Measurements from ENCODE around the gene BEAN1. TPM values are rescaled to one million over a fixed set of nuclear protein-coding genes. Genes with fewer than 3 reads are reported as not detected.
A peak's percentile ranks its signal among the peaks of the same experiment; 100 is the strongest.

The BEAN1 gene
- total RNA-seq, 1 experiment from 2014 or later: 1.9 TPM

DNA sequence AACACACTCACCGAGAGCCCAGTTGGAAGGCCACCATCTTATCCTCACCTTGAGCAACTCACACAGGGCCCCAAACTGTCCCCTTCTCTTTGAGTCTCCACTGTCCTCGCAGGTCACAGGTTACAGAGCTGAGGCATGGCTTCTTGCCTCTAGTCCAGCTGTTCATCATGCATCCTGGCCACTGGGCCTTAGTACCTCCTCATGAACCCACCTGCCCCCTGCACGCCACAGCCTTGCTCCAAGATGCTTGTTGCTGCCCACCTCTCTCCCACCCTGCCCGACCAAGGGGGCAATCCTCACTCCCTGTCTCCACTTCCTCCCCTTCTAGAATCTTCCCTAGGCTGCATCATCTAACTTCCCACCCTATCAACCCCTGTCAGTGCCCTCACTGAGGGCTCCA is 43.5 kb upstream of the BEAN1 start:
- ATAC-seq (no peak), DNase-seq (no peak)
- Histone ChIP-seq H3K9me3 (ENCODE audit: low read length) (no peaks in the 10 kb centered on the region), H3K36me3 (ENCODE audit: low read depth, low read length) (no peaks in the 10 kb centered on the region), H3K9me2 (replicated peaks; ENCODE audit: low read length) (no peaks in the 10 kb centered on the region), H3K27ac (ENCODE audit: low read length) (peak overlapping the region; percentile 96), H3K4me2 (ENCODE audit: low read length) (peak overlapping the region; percentile 80; the same call in 1 of the 2 replicates), H3K79me2 (ENCODE audit: low read length) (no peaks in the 10 kb centered on the region), H3K9ac (ENCODE audit: low read length) (no peak overlapping the region), H4K20me1 (ENCODE audit: low read length) (no peaks in the 10 kb centered on the region), H3K27me3 (ENCODE audit: low read length) (no peaks in the 10 kb centered on the region), H2AFZ (ENCODE audit: low read length) (no peak overlapping the region), H3F3A (ENCODE audit: low read length, unreplicated experiment) (no peaks in the 10 kb centered on the region), H3K4me1 (ENCODE audit: insufficient read depth, low read length) (peaks cover 27% of the 10 kb centered on the region), H3K4me3 (ENCODE audit: low read length) (no peak overlapping the region)
- intact Hi-C loops (cut with micrococcal nuclease): no loop called here
- no TSS peak for BruUV-seq (replicated peaks)
- POLR2A ChIA-PET (ENCODE audit: unreplicated experiment): no interaction called here
- no peak for TF ChIP-seq EZH2 (IDR thresholded peaks at IDR 0.05; ENCODE audit: low read length, unreplicated experiment)
- TF ChIP-seq EZH2phosphoT487 (IDR thresholded peaks at IDR 0.05; ENCODE audit: borderline replicate concordance, low read length): no peak
- TF ChIP-seq, protein P1, sequence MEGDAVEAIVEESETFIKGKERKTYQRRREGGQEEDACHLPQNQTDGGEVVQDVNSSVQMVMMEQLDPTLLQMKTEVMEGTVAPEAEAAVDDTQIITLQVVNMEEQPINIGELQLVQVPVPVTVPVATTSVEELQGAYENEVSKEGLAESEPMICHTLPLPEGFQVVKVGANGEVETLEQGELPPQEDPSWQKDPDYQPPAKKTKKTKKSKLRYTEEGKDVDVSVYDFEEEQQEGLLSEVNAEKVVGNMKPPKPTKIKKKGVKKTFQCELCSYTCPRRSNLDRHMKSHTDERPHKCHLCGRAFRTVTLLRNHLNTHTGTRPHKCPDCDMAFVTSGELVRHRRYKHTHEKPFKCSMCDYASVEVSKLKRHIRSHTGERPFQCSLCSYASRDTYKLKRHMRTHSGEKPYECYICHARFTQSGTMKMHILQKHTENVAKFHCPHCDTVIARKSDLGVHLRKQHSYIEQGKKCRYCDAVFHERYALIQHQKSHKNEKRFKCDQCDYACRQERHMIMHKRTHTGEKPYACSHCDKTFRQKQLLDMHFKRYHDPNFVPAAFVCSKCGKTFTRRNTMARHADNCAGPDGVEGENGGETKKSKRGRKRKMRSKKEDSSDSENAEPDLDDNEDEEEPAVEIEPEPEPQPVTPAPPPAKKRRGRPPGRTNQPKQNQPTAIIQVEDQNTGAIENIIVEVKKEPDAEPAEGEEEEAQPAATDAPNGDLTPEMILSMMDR (conservative IDR thresholded peaks at IDR 0.05; ENCODE audit: low read depth, low read length): no peak
- CTCF ChIA-PET: interaction anchor here (0.6 kb wide), 1 partner anchor 108 kb away, joined by 4 read pairs; no protein-coding TSS in a partner anchor

GRCh38 chr16:66385415-66385814 is 41.7 kb upstream of the BEAN1 start:
- Histone ChIP-seq H3K27me3 (ENCODE audit: low read length) (no peaks in the 10 kb centered on the region), H3K9me2 (replicated peaks; ENCODE audit: low read length) (no peaks in the 10 kb centered on the region), H3K36me3 (ENCODE audit: low read depth, low read length) (no peaks in the 10 kb centered on the region), H3K9ac (ENCODE audit: low read length) (no peak overlapping the region), H3K27ac (ENCODE audit: low read length) (no peak overlapping the region), H3F3A (ENCODE audit: low read length, unreplicated experiment) (no peaks in the 10 kb centered on the region), H4K20me1 (ENCODE audit: low read length) (no peaks in the 10 kb centered on the region), H3K4me3 (ENCODE audit: low read length) (no peak overlapping the region), H2AFZ (ENCODE audit: low read length) (no peak overlapping the region), H3K79me2 (ENCODE audit: low read length) (no peaks in the 10 kb centered on the region), H3K4me2 (ENCODE audit: low read length) (no peak overlapping the region), H3K4me1 (ENCODE audit: insufficient read depth, low read length) (peaks cover 27% of the 10 kb centered on the region), H3K9me3 (ENCODE audit: low read length) (no peaks in the 10 kb centered on the region)
- DNase-seq (no peak), ATAC-seq (no peak)
- POLR2A ChIA-PET (ENCODE audit: unreplicated experiment): no interaction called here
- intact Hi-C loops (cut with micrococcal nuclease): no loop called here
- no TSS peak for BruUV-seq (replicated peaks)
- TF ChIP-seq, protein P1 (conservative IDR thresholded peaks at IDR 0.05; ENCODE audit: low read depth, low read length): no peak
- TF ChIP-seq EZH2 (IDR thresholded peaks at IDR 0.05; ENCODE audit: low read length, unreplicated experiment): no peak
- no peak for TF ChIP-seq EZH2phosphoT487 (IDR thresholded peaks at IDR 0.05; ENCODE audit: borderline replicate concordance, low read length)
- CTCF ChIA-PET: no interaction called here

- no peak overlapping the region for H2AFZ ChIP-seq (ENCODE audit: low read length)
- CTCF ChIA-PET: no interaction called here
- TF ChIP-seq, protein P1 (conservative IDR thresholded peaks at IDR 0.05; ENCODE audit: low read depth, low read length): no peak
- TF ChIP-seq EZH2phosphoT487 (IDR thresholded peaks at IDR 0.05; ENCODE audit: borderline replicate concordance, low read length) (no peak), EZH2 (IDR thresholded peaks at IDR 0.05; ENCODE audit: low read length, unreplicated experiment) (no peak)
- ATAC-seq (no peak), DNase-seq (no peak)
- H3K4me2 ChIP-seq (ENCODE audit: low read length): no peak overlapping the region
- H3K27ac ChIP-seq (ENCODE audit: low read length): no peak overlapping the region
- H3F3A ChIP-seq (ENCODE audit: low read length, unreplicated experiment): no peaks in the 10 kb centered on the region
- no peaks in the 10 kb centered on the region for H3K9me3 ChIP-seq (ENCODE audit: low read length)
- no peaks in the 10 kb centered on the region for H3K9me2 ChIP-seq (replicated peaks; ENCODE audit: low read length)
- no peaks in the 10 kb centered on the region for H4K20me1 ChIP-seq (ENCODE audit: low read length)
- intact Hi-C loops (cut with micrococcal nuclease): no loop called here
- H3K9ac ChIP-seq (ENCODE audit: low read length): no peak overlapping the region
- BruUV-seq (replicated peaks): no TSS peak
- H3K27me3 ChIP-seq (ENCODE audit: low read length): no peaks in the 10 kb centered on the region
- POLR2A ChIA-PET (ENCODE audit: unreplicated experiment): no interaction called here
- no peaks in the 10 kb centered on the region for H3K36me3 ChIP-seq (ENCODE audit: low read depth, low read length)
- peaks cover 20% of the 10 kb centered on the region for H3K4me1 ChIP-seq (ENCODE audit: insufficient read depth, low read length)
- H3K79me2 ChIP-seq (ENCODE audit: low read length): no peaks in the 10 kb centered on the region
- no peak overlapping the region for H3K4me3 ChIP-seq (ENCODE audit: low read length)
Measured at GRCh38 chr16:66386629-66387622, 40.2 kb upstream of the BEAN1 start.

Data from PC-3 (cell line).